ENCODE results near the gene WNT3A.

Gene WNT3A

GRCh38 chr1:228010921-228011320, 4.1 kb downstream of the WNT3A start:
- TF ChIP-seq CTCF (conservative IDR thresholded peaks at IDR 0.05) = no peak
- no peak for TF ChIP-seq ZFX (IDR thresholded peaks at IDR 0.05)
- no peak overlapping the region for H3K27ac ChIP-seq

- TF ChIP-seq ZFX (IDR thresholded peaks at IDR 0.05) = no peak
- TF ChIP-seq CTCF (conservative IDR thresholded peaks at IDR 0.05) = no peak
- H3K27ac ChIP-seq = no peak overlapping the region
Observed at GRCh38 chr1:228011721-228012311, 5.0 kb downstream of the WNT3A start.

- TF ChIP-seq ZFX (IDR thresholded peaks at IDR 0.05) = no peak
- no peak for TF ChIP-seq CTCF (conservative IDR thresholded peaks at IDR 0.05)
- no peak overlapping the region for H3K27ac ChIP-seq
Observed at GRCh38 chr1:228012555-228012954, 5.8 kb downstream of the WNT3A start.

GRCh38 chr1:228013131-228013934, 6.5 kb downstream of the WNT3A start:
- no peak overlapping the region for H3K27ac ChIP-seq
- TF ChIP-seq ZFX (IDR thresholded peaks at IDR 0.05) (no peak), CTCF (conservative IDR thresholded peaks at IDR 0.05) (no peak)

- TF ChIP-seq ZFX (IDR thresholded peaks at IDR 0.05) = no peak
- TF ChIP-seq CTCF (conservative IDR thresholded peaks at IDR 0.05) = no peak
- H3K27ac ChIP-seq = no peak overlapping the region
Observed at GRCh38 chr1:228013935-228014930, 7.4 kb downstream of the WNT3A start.

- no peak for TF ChIP-seq ZFX (IDR thresholded peaks at IDR 0.05)
- TF ChIP-seq CTCF (conservative IDR thresholded peaks at IDR 0.05) = no peak
- H3K27ac ChIP-seq = no peak overlapping the region
Observed at GRCh38 chr1:228015276-228016180, 8.7 kb downstream of the WNT3A start.

Data from C4-2B (cell line).